H1 (cell line): ENCODE measurements around the gene DNAJB6. TPM values are rescaled to one million over a fixed set of nuclear protein-coding genes. Genes with fewer than 3 reads are reported as not detected.

Experiments used
- CTCF ChIA-PET: fragments of 300-600 bp; sonication (Branson Sonifier 250); formaldehyde crosslinking; loops from one replicate; lab custom pipeline; 2021; ENCODE audit not compliant: partially characterized antibody; lab: Charles Lee
- POLR2A ChIA-PET: fragments of 300-600 bp; sonication (Branson Sonifier 250); formaldehyde crosslinking; loops from one replicate; lab custom pipeline; 2021; ENCODE audit warnings: inconsistent platforms; ENCODE audit not compliant: partially characterized antibody; lab: Charles Lee
- DNase-seq, 2 experiments: peaks; one replicate each; pipeline versions ENCODE4 v3.0.0 to v3.0.0-alpha.2; 2010 to 2022; ENCODE audit warnings: low spot score in 2 of 2, low read depth in 1 of 2, mixed read lengths in 1 of 2
- FAIRE-seq: peaks from 2 replicates; lab custom pipeline; 2011; peaks lifted over from hg19 to GRCh38; lab: Jason Lieb, UNC
- H2AFZ ChIP-seq: 2 replicates; pipeline ENCODE4 v1.8.1; 2012; ENCODE audit warnings: low read length, inconsistent platforms
- H2AK5ac ChIP-seq: 2 replicates; pipeline ENCODE4 v1.6.1; 2013; ENCODE audit warnings: low read depth, low read length
- H2BK120ac ChIP-seq: replicated peaks from 2 replicates; pipeline ENCODE3; 2013; ENCODE audit warnings: low read depth, low read length, inconsistent platforms
- H2BK12ac ChIP-seq: 2 replicates; pipeline ENCODE4 v1.6.1; 2013; ENCODE audit warnings: low read depth, low read length
- H2BK15ac ChIP-seq: 2 replicates; pipeline ENCODE4 v1.6.1; 2013; ENCODE audit warnings: low read length
- H2BK20ac ChIP-seq: 2 replicates; pipeline ENCODE4 v1.6.1; 2013; ENCODE audit warnings: low read length
- H2BK5ac ChIP-seq: 2 replicates; pipeline ENCODE4 v1.6.1; 2013; ENCODE audit warnings: low read depth, low read length
- H3K14ac ChIP-seq: 2 replicates; pipeline ENCODE4 v1.6.1; 2013; ENCODE audit warnings: inconsistent platforms; ENCODE audit not compliant: insufficient read length
- H3K18ac ChIP-seq: 2 replicates; pipeline ENCODE4 v1.6.1; 2013; ENCODE audit warnings: low read length; ENCODE audit errors: extremely low read depth
- H3K23ac ChIP-seq: 2 replicates; pipeline ENCODE4 v1.6.1; 2013; ENCODE audit warnings: inconsistent platforms; ENCODE audit not compliant: insufficient read length
- H3K23me2 ChIP-seq: 2 replicates; pipeline ENCODE4 v1.6.1; 2013; ENCODE audit warnings: low read depth, low read length
- H3K27ac ChIP-seq: 2 replicates; pipeline ENCODE4 v1.6.1; 2011; ENCODE audit warnings: low read depth, low read length, inconsistent platforms
- H3K27me3 ChIP-seq, 4 experiments: replicated peaks in 1 of 4; 1 replicate in 1 of 4; 2 replicates in 3 of 4; pipeline versions ENCODE4 v1.6.1 to v1.8.1; 2011 to 2013; ENCODE audit warnings: low read length in 3 of 4, mild to moderate bottlenecking in 3 of 4, inconsistent platforms in 2 of 4, mixed read lengths in 2 of 4, moderate library complexity in 1 of 4; ENCODE audit not compliant: control insufficient read depth in 3 of 4, insufficient read depth in 3 of 4; ENCODE audit errors: extremely low read depth in 1 of 4
- H3K36me3 ChIP-seq, 4 experiments: 2 replicates each; pipeline versions ENCODE4 v1.6.1 to v1.8.1; 2011 to 2013; ENCODE audit warnings: mild to moderate bottlenecking in 4 of 4, low read length in 3 of 4, moderate library complexity in 2 of 4, control low read depth in 1 of 4, inconsistent platforms in 1 of 4; ENCODE audit not compliant: insufficient read depth in 4 of 4, control insufficient read depth in 2 of 4
- H3K4ac ChIP-seq: replicated peaks from 2 replicates; pipeline ENCODE3; 2013; ENCODE audit warnings: low read length, low read depth, mixed read lengths, inconsistent platforms; ENCODE audit not compliant: insufficient read length
- H3K4me1 ChIP-seq, 4 experiments: replicated peaks in 1 of 4; 1 replicate in 1 of 4; 2 replicates in 3 of 4; pipeline versions ENCODE4 v1.6.1 to v1.8.1; 2011 to 2013; ENCODE audit warnings: low read length in 3 of 4, inconsistent platforms in 2 of 4, mixed read lengths in 1 of 4; ENCODE audit not compliant: insufficient read depth in 4 of 4, control insufficient read depth in 3 of 4
- H3K4me2 ChIP-seq, 2 experiments: 2 replicates each; pipeline versions ENCODE4 v1.6.1 to v1.8.1; 2011 to 2013; ENCODE audit warnings: low read depth in 2 of 2, low read length in 2 of 2, control low read depth in 1 of 2, inconsistent platforms in 1 of 2, mild to moderate bottlenecking in 1 of 2; ENCODE audit not compliant: insufficient read depth in 1 of 2
- H3K4me3 ChIP-seq, 4 experiments: fragments of 200-600, 300-600 bp in 1 of 4; sonication (generic), shearing (Covaris generic), sonication (Bioruptor Twin) in 1 of 4; 2 replicates each; pipeline versions ENCODE4 v1.5.1 to v1.8.1; 2011 to 2016; ENCODE audit warnings: low read length in 4 of 4, low read depth in 3 of 4, control low read depth in 2 of 4, inconsistent platforms in 2 of 4, mild to moderate bottlenecking in 2 of 4, mixed read lengths in 1 of 4, moderate library complexity in 1 of 4; ENCODE audit not compliant: insufficient read depth in 2 of 4; ENCODE audit errors: extremely low read depth in 1 of 4
- H3K56ac ChIP-seq: replicated peaks from 2 replicates; pipeline ENCODE3; 2013; ENCODE audit warnings: low read depth, mild to moderate bottlenecking, mixed read lengths, low read length, inconsistent platforms; ENCODE audit not compliant: insufficient read length
- H3K79me1 ChIP-seq: 2 replicates; pipeline ENCODE4 v1.6.1; 2013; ENCODE audit warnings: low read depth, low read length, control low read depth
- H3K79me2 ChIP-seq, 2 experiments: 2 replicates each; pipeline versions ENCODE4 v1.6.1 to v1.8.1; 2012 to 2013; ENCODE audit warnings: low read length in 2 of 2, mild to moderate bottlenecking in 2 of 2, inconsistent platforms in 1 of 2; ENCODE audit not compliant: insufficient read depth in 2 of 2, control insufficient read depth in 1 of 2
- H3K9ac ChIP-seq, 4 experiments: replicated peaks in 1 of 4; 1 replicate in 1 of 4; 2 replicates in 3 of 4; pipeline versions ENCODE4 v1.6.1 to v1.8.1; 2011 to 2013; ENCODE audit warnings: low read depth in 3 of 4, low read length in 3 of 4, control low read depth in 2 of 4, mild to moderate bottlenecking in 2 of 4, moderate library complexity in 2 of 4, inconsistent platforms in 1 of 4; ENCODE audit errors: extremely low read depth in 1 of 4
- H3K9me3 ChIP-seq, 2 experiments: 2 replicates each; pipeline versions ENCODE4 v1.6.1 to v1.8.1; 2012 to 2013; ENCODE audit warnings: mild to moderate bottlenecking in 2 of 2, moderate library complexity in 2 of 2, control low read depth in 1 of 2, inconsistent platforms in 1 of 2, low read depth in 1 of 2, low read length in 1 of 2, mixed read lengths in 1 of 2; ENCODE audit not compliant: insufficient read depth in 2 of 2
- H4K20me1 ChIP-seq, 2 experiments: replicated peaks in 1 of 2; 2 replicates each; pipeline versions ENCODE3 to v1.8.1; 2011 to 2013; ENCODE audit warnings: inconsistent platforms in 2 of 2, low read length in 2 of 2, mild to moderate bottlenecking in 1 of 2; ENCODE audit not compliant: insufficient read depth in 2 of 2, control insufficient read depth in 1 of 2
- H4K5ac ChIP-seq: 2 replicates; pipeline ENCODE4 v1.6.1; 2013; ENCODE audit warnings: low read length, low read depth, mixed read lengths, inconsistent platforms; ENCODE audit not compliant: insufficient read length
- H4K8ac ChIP-seq: 2 replicates; pipeline ENCODE4 v1.8.0; 2013; ENCODE audit warnings: mild to moderate bottlenecking, moderate library complexity, low read length, inconsistent platforms; ENCODE audit not compliant: insufficient read depth; ENCODE audit errors: extremely low read depth
- H4K91ac ChIP-seq: replicated peaks from 2 replicates; pipeline ENCODE3; 2013; ENCODE audit warnings: low read length, mixed read lengths, inconsistent platforms; ENCODE audit not compliant: insufficient read length
- BCL11A ChIP-seq, 2 experiments: IDR thresholded peaks; one replicate each; pipeline ENCODE4 v1.6.1; 2011; ENCODE audit warnings: low read depth in 2 of 2, low read length in 2 of 2, mild to moderate bottlenecking in 2 of 2
- CHD1 ChIP-seq: IDR thresholded peaks from 2 replicates; pipeline ENCODE4 v1.6.1; 2012; ENCODE audit warnings: low read depth, low read length, improper control_type of control experiment
- CREB1 ChIP-seq: IDR thresholded peaks from 2 replicates; pipeline ENCODE4 v1.6.1; 2012; ENCODE audit warnings: inconsistent platforms
- FOSL1 ChIP-seq: IDR thresholded peaks from 2 replicates; pipeline ENCODE4 v1.6.1; 2011; ENCODE audit warnings: mild to moderate bottlenecking, low read depth, low read length, moderate library complexity; ENCODE audit not compliant: insufficient read depth
- HDAC2 ChIP-seq, 2 experiments: fragments of 300-600 bp in 1 of 2; sonication (generic) in 1 of 2; IDR thresholded peaks; 2 replicates each; pipeline ENCODE4 v1.6.1; 2011 to 2012; ENCODE audit warnings: low read depth in 2 of 2, low read length in 2 of 2, mild to moderate bottlenecking in 2 of 2, moderate library complexity in 2 of 2, borderline replicate concordance in 1 of 2, inconsistent platforms in 1 of 2
- SAP30 ChIP-seq: fragments of 300-600 bp; sonication (generic); IDR thresholded peaks from 2 replicates; pipeline ENCODE4 v1.7.1; 2012; ENCODE audit warnings: low read length, moderate library complexity, mild to moderate bottlenecking, inconsistent platforms; ENCODE audit not compliant: insufficient read depth, insufficient replicate concordance
- SIN3A ChIP-seq, 2 experiments: IDR thresholded peaks in 1 of 2; conservative IDR thresholded peaks in 1 of 2; 2 replicates each; pipeline ENCODE4 v1.6.1; 2011 to 2012; ENCODE audit warnings: low read length in 2 of 2, improper control_type of control experiment in 1 of 2, low read depth in 1 of 2, mild to moderate bottlenecking in 1 of 2
- SIX5 ChIP-seq: IDR thresholded peaks from 2 replicates; pipeline ENCODE4 v1.6.1; 2011; ENCODE audit warnings: mild to moderate bottlenecking, low read depth, low read length
- SUZ12 ChIP-seq: fragments of 200-600 bp; sonication (generic); IDR thresholded peaks from 2 replicates; pipeline ENCODE4 v1.6.1; 2012; ENCODE audit warnings: mild to moderate bottlenecking, inconsistent platforms, low read length, moderate library complexity, mixed read lengths
- WGBS, 2 experiments: shearing (Covaris generic) in 1 of 2; methylation state at CpG; one replicate each; pipeline versions ENCODE4 v1.1.6 to v1.1.7; 2013 to 2015; ENCODE audit warnings: low lambda C conversion rate in 2 of 2, mixed read lengths in 2 of 2, inconsistent platforms in 1 of 2, low coverage in 1 of 2, missing lambda C conversion rate in 1 of 2; ENCODE audit not compliant: insufficient replicate concordance in 2 of 2, insufficient coverage in 1 of 2, insufficient read length in 1 of 2; ENCODE audit errors: extremely low coverage in 1 of 2, missing lambda C conversion rate in 1 of 2; 5-methylcytosine and 5-hydroxymethylcytosine counted together
- polyA plus RNA-seq, 7 experiments: library from polyadenylated mRNA; depleted of rRNA in 3 of 7; stranded (reverse) in 5 of 7; unstranded in 2 of 7; fragments of >200 nt in 5 of 7; fragments of 200-250 nt in 2 of 7; gene quantifications; 1 replicate in 5 of 7; 2 replicates in 1 of 7; 4 replicates in 1 of 7; pipeline versions ENCODE4 v1.2.1 to v1.2.3, GENCODE V29; 2011 to 2013; ENCODE audit warnings: missing spikeins in 2 of 7, mixed read lengths in 2 of 7
- total RNA-seq: library from RNA; stranded (reverse); fragmentation: NEBNext Ultra II Directional; extraction: Animal tissue kit (Norgen Biotek cat#: 25700); gene quantifications from 2 replicates; pipeline ENCODE4 v1.2.1, GENCODE V29; 2021

Gene DNAJB6
- total and polyA plus RNA-seq, 2 of the 8 experiments (the other 6 are each of a cell fraction or from before 2014, with no cell fraction given): 166 to 295 TPM

GRCh38 chr7:157299317-157299612 is 37.5 kb upstream of the DNAJB6 start:
- Histone ChIP-seq H3K56ac (peak overlapping the region; percentile 100), H3K27ac (no peak overlapping the region), H3K23me2 (peaks cover 10% of the 10 kb centered on the region; the same call in 1 of the 2 replicates), H3K27me3 (peaks cover 0 to 7% (median 0%) of the 10 kb centered on the region in 4 experiments; a peak in 1 of 7 replicates), H3K4me3 (no peak overlapping the region), H3K18ac (peak overlapping the region; percentile 63; the same call in 1 of the 2 replicates), H2AFZ (no peak overlapping the region), H3K79me1 (0 out of 2 replicates have a peak, but pooled peaks cover 3% of the 10 kb centered on the region), H2BK120ac (peak overlapping the region; percentile 10), H3K4me1 (peaks cover 0 to 2% (median under 1%) of the 10 kb centered on the region in 4 experiments; a peak in 5 of 7 replicates), H2BK20ac (peak overlapping the region; percentile 97), H3K9ac (peak overlapping the region in 1 of 4 experiments; percentile 2; a peak in 2 of 7 replicates), H3K79me2 (no peaks in the 10 kb centered on the region), H3K4me2 (no peak overlapping the region), H4K8ac (no peak overlapping the region), H4K20me1 (peaks cover 0 to 8% of the 10 kb centered on the region in 2 experiments), H3K36me3 (no peaks in the 10 kb centered on the region; a peak in 1 of 8 replicates), H3K14ac (no peak overlapping the region), H3K23ac (no peak overlapping the region), H2AK5ac (peak overlapping the region; percentile 100), H2BK15ac (peak overlapping the region; percentile 85), H4K91ac (peak overlapping the region; percentile 100), H2BK12ac (peak overlapping the region; percentile 100), H4K5ac (peak overlapping the region; percentile 53), H3K4ac (peak overlapping the region; percentile 98), H3K9me3 (no peaks in the 10 kb centered on the region), H2BK5ac (peak overlapping the region; percentile 80)
- TF ChIP-seq SIX5 (no peak), SAP30 (no peak), HDAC2 (IDR thresholded peaks at IDR 0.05; ENCODE audit: borderline replicate concordance in 1 of 2, low read depth in 2 of 2, low read length in 2 of 2) (no peak), CHD1 (no peak), BCL11A (IDR thresholded peaks at IDR 0.05; ENCODE audit: low read depth in 2 of 2, low read length in 2 of 2) (no peak), CREB1 (no peak), SIN3A (conservative IDR thresholded peaks at IDR 0.05 in 1 of 2, IDR thresholded peaks at IDR 0.05 in 1 of 2; ENCODE audit: low read depth in 1 of 2, low read length in 2 of 2) (no peak), SUZ12 (no peak), FOSL1 (no peak)
- ChIA-PET CTCF (interaction anchor here (1.1 kb wide), 2 partner anchors 40 to 46 kb away, joined by 3 read pairs; no protein-coding TSS in a partner anchor), POLR2A (interaction anchor here (1.0 to 2.7 kb wide), 2 partner anchors 10 to 19 kb away, joined by 4 to 8 read pairs; no protein-coding TSS in a partner anchor)
- no peak for DNase-seq
- WGBS, 2 experiments: 92% methylated on average over 3 of the region's 3 CpGs; no CpG with 5 or more reads in 1 of the 2 experiments
- FAIRE-seq: no peak
